CD4-positive, CD25-positive, alpha-beta regulatory T cell (primary cell): ENCODE measurements around the gene PRSS57. TPM values are rescaled to one million over a fixed set of nuclear protein-coding genes. Genes with fewer than 3 reads are reported as not detected.
"Not testable (repeated sequence)": the region's sequence is repeated elsewhere in the genome, so short reads cannot be mapped to it uniquely, and the experiment has no call there.

Experiments used
- ATAC-seq, 2 donors: fragments of 150-1000 bp; cut with Tn5 transposase; one replicate each; pipeline ENCODE4 v1.10.0; 2021; ENCODE audit warnings: low read depth in 2 of 2, moderate number of reproducible peaks in 2 of 2, moderate library complexity in 1 of 2
- DNase-seq, 3 donors: peaks; one replicate each; pipeline versions ENCODE4 v3.0.0 to v3.0.0-alpha.2; 2012 to 2022; ENCODE audit warnings: mixed read lengths in 1 of 3
- H3K27ac ChIP-seq: one replicate; pipeline ENCODE4 v1.7.0; 2013; ENCODE audit warnings: mild to moderate bottlenecking, low read length; ENCODE audit not compliant: insufficient read depth, poor library complexity, severe bottlenecking
- H3K27me3 ChIP-seq: one replicate; pipeline ENCODE4 v1.7.0; 2013; ENCODE audit warnings: low read length; ENCODE audit not compliant: control insufficient read depth, insufficient read depth
- H3K36me3 ChIP-seq: one replicate; pipeline ENCODE4 v1.7.0; 2013; ENCODE audit warnings: mild to moderate bottlenecking, low read length, moderate library complexity; ENCODE audit not compliant: control insufficient read depth, insufficient read depth
- H3K4me1 ChIP-seq: 2 replicates; pipeline ENCODE4 v1.7.0; 2013; ENCODE audit warnings: mild to moderate bottlenecking, low read length; ENCODE audit not compliant: insufficient read depth, control insufficient read depth, poor library complexity, severe bottlenecking
- H3K4me3 ChIP-seq: one replicate; pipeline ENCODE4 v1.7.0; 2013; ENCODE audit warnings: low read depth, mild to moderate bottlenecking, low read length, moderate library complexity
- H3K9me3 ChIP-seq, 2 experiments: 1 replicate in 1 of 2; 2 replicates in 1 of 2; pipeline ENCODE4 v1.7.0; 2013; ENCODE audit warnings: low read length in 2 of 2, mild to moderate bottlenecking in 1 of 2, moderate library complexity in 1 of 2; ENCODE audit not compliant: control insufficient read depth in 2 of 2
- H3K27ac Mint-ChIP-seq, 3 donors: one replicate each; pipeline ENCODE4 v1.8.0; 2020 to 2022; ENCODE audit warnings: mild to moderate bottlenecking in 3 of 3, mixed read lengths in 3 of 3, moderate library complexity in 2 of 3
- H3K27me3 Mint-ChIP-seq: one replicate; pipeline ENCODE4 v1.8.0; 2022; ENCODE audit warnings: mild to moderate bottlenecking, mixed read lengths
- H3K36me3 Mint-ChIP-seq: one replicate; pipeline ENCODE4 v1.8.0; 2020; ENCODE audit warnings: mixed read lengths
- H3K4me1 Mint-ChIP-seq, 4 donors: one replicate each; pipeline ENCODE4 v1.8.0; 2020 to 2022; ENCODE audit warnings: mixed read lengths in 4 of 4, mild to moderate bottlenecking in 1 of 4
- H3K4me3 Mint-ChIP-seq, 4 donors: one replicate each; pipeline ENCODE4 v1.8.0; 2020 to 2022; ENCODE audit warnings: mild to moderate bottlenecking in 4 of 4, mixed read lengths in 4 of 4, moderate library complexity in 3 of 4
- H3K9me3 Mint-ChIP-seq, 7 donors: one replicate each; pipeline ENCODE4 v1.8.0; 2020 to 2022; ENCODE audit warnings: mixed read lengths in 7 of 7, mild to moderate bottlenecking in 3 of 7, moderate library complexity in 2 of 7
- polyA plus RNA-seq, 4 donors: library from polyadenylated mRNA; unstranded; fragments of 300-500 nt; fragmentation: Illumina TruSeq; gene quantifications; one replicate each; pipeline ENCODE4 v1.2.3, GENCODE V29; 2021
- total RNA-seq: library from RNA; stranded (reverse); gene quantifications from one replicate; pipeline ENCODE4 v1.2.3, GENCODE V29; 2022

PRSS57 gene
- total and polyA plus RNA-seq, 5 donors from 2014 or later, result 3.3 TPM; not detected in 4

DNA sequence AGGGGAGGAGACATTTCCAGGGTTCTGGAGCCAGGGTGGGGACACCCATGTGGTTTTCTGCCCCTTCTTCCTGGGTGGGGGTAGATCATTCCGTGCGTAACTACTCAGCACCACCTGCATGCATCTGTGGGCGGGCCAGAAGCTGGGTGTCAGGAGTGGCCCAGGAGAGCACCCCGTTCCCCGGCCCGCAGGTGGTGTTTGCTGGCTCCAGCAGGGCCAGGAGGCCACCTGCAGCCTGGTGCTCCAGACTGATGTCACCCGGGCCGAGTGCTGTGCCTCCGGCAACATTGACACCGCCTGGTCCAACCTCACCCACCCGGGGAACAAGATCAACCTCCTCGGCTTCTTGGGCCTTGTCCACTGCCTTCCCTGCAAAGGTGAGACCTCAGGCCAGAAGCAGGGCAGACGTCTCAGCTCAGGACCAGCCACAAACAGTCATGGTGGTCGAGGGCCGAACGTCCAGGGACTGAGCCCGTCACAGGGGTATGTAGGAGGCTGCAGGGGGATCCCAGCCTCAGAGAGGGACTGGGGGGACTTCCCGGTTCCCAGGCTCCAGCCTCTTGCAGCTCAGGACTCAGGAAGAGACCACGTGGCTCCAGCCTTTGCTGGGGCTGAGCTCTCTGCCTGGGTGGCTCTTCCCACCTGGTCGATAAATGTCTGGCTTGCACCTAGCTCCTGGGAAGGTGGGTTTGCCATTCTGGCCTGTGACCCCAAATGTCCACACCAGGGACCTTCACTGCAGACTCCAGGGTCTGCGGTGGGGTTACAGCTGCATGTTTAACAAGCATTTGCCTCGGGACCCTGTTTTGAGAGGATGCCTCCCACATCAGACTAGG, 17.4 kb downstream of the PRSS57 start:
- H3K27ac Mint-ChIP-seq, result no peak overlapping the region
- H3K27ac ChIP-seq, result no peak overlapping the region
- peak overlapping the region; percentile 19 to 71 (median 39) for H3K4me3 Mint-ChIP-seq
- ATAC-seq, result no peak
- H3K36me3 ChIP-seq, result no peaks in the 10 kb centered on the region
- no peak for DNase-seq
- peaks cover 15% of the 10 kb centered on the region for H3K27me3 Mint-ChIP-seq
- H3K27me3 ChIP-seq, result no peaks in the 10 kb centered on the region
- peaks cover 14% of the 10 kb centered on the region for H3K4me1 ChIP-seq
- no peak overlapping the region for H3K4me3 ChIP-seq
- no peaks in the 10 kb centered on the region for H3K36me3 Mint-ChIP-seq
- no peaks in the 10 kb centered on the region for H3K9me3 ChIP-seq
- no peaks in the 10 kb centered on the region for H3K9me3 Mint-ChIP-seq
- H3K4me1 Mint-ChIP-seq, result peaks cover 0 to 14% (median 0%) of the 10 kb centered on the region in 4 donors

DNA sequence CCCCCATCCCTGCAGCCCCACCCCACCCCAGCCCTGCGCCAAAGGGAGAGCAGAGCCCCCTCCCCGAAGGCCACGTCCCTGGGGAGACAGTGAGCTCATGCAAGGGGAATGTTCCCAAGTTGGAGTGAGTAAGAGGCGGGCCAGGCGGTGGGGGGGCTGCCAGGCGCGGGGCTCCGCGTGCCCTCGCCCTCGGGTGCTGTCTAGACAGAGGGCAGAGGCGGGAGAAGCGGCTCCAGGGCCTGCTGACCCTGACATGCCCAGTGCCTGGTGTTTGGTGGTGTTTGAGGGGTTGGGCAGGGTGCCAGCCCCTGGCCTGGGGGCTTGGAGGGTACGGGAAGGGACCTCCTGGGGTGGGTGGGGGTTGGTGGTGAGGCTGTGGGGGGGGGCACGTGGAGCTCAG, 18.1 kb downstream of the PRSS57 start:
- H3K27me3 Mint-ChIP-seq, result peaks cover 18% of the 10 kb centered on the region

DNA sequence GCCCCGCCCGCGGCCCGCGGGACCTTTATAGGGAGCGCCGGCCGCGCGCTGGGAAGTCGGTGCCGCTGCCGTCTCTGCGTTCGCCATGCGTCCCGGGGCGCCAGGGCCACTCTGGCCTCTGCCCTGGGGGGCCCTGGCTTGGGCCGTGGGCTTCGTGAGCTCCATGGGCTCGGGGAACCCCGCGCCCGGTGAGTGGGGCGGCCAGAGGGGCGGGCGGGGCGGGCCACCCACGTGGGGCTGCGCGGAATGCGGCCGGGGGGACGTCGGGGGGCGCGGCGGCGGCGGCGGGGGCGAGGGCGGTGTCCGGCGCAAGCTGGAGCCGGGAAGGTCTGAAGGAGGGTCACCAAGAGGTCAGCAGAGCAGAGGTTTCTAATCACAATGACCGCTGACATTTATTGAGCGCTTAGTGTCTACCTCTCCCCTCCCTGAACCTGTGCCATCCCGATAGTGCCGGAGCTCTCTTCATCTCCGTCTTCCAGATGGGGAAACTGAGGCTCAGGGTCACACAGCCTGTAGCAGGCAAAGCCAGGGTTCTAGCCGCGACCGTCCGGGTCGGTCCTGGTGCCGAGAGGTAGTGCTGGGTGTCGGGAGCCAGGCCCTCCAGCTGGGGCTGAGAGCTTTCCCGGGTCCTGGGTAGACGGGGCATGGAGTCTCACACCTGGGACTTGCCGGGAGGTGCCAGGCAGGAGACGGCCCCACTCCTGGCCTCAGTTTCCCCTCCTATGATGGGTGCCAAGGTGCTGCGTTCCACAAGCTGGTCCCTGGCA, 18.7 kb downstream of the PRSS57 start, which contains the start of gene FSTL3:
TSS of gene FSTL3 (plus strand) at position 54 of the 767 bp plus-strand sequence. CDS start at position 86, 32 bp downstream.
- H3K36me3 ChIP-seq, result no peaks in the 10 kb centered on the region
- H3K27ac ChIP-seq, result no peak within 1 kb of the TSS
- no peaks in the 10 kb centered on the region for H3K9me3 Mint-ChIP-seq
- peaks cover 19% of the 10 kb centered on the region for H3K27me3 Mint-ChIP-seq
- H3K9me3 ChIP-seq, result no peaks in the 10 kb centered on the region
- peaks cover 0 to 14% (median 0%) of the 10 kb centered on the region in 4 donors for H3K4me1 Mint-ChIP-seq
- ATAC-seq, result no peak
- DNase-seq, result no peak
- H3K4me1 ChIP-seq, result peaks cover 14% of the 10 kb centered on the region
- peak within 1 kb of the TSS; percentile 48 to 62 (median 56) for H3K4me3 Mint-ChIP-seq
- no peak within 1 kb of the TSS for H3K27ac Mint-ChIP-seq
- H3K27me3 ChIP-seq, result no peaks in the 10 kb centered on the region
- H3K4me3 ChIP-seq, result no peak within 1 kb of the TSS
- no peaks in the 10 kb centered on the region for H3K36me3 Mint-ChIP-seq

More for the DNA sequence above, 18.1 kb downstream of the PRSS57 start:
- Mint-ChIP-seq H3K27ac (no peak overlapping the region), H3K4me3 (no peak overlapping the region), H3K4me1 (peaks cover 0 to 14% (median 0%) of the 10 kb centered on the region in 4 donors), H3K36me3 (no peaks in the 10 kb centered on the region), H3K9me3 (no peaks in the 10 kb centered on the region)
- DNase-seq (no peak), ATAC-seq (no peak)
- no peaks in the 10 kb centered on the region for H3K36me3 ChIP-seq
- no peak overlapping the region for H3K27ac ChIP-seq
- no peak overlapping the region for H3K4me3 ChIP-seq
- no peaks in the 10 kb centered on the region for H3K9me3 ChIP-seq
- H3K27me3 ChIP-seq, result no peaks in the 10 kb centered on the region
- H3K4me1 ChIP-seq, result peaks cover 14% of the 10 kb centered on the region

DNA sequence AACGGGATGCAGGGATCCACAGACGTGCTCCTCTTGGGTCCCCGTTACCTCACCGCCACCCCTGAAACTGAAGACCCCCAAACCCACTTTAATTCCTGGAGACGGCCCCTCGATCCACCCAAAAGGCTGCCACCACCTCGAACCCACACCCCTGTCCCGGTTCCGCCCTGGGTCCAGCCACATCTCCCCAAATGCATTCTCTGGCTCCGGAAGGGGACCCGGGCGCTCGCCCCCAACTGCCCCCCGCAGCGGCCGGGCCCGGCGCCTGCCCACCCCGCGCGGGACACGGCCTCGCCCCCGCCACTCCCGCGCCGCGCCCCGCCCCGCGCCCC, 19.3 kb downstream of the PRSS57 start:
- Histone ChIP-seq H3K4me3 (no peak overlapping the region), H3K27me3 (no peaks in the 10 kb centered on the region), H3K27ac (no peak overlapping the region), H3K36me3 (no peaks in the 10 kb centered on the region), H3K4me1 (peaks cover 9% of the 10 kb centered on the region), H3K9me3 (no peaks in the 10 kb centered on the region)
- Mint-ChIP-seq H3K9me3 (no peaks in the 10 kb centered on the region), H3K4me3 (no peak overlapping the region), H3K27me3 (peaks cover 19% of the 10 kb centered on the region), H3K4me1 (peaks cover 0 to 14% (median 0%) of the 10 kb centered on the region in 4 donors), H3K36me3 (no peaks in the 10 kb centered on the region), H3K27ac (no peak overlapping the region)
- DNase-seq (no peak), ATAC-seq (no peak)

DNA sequence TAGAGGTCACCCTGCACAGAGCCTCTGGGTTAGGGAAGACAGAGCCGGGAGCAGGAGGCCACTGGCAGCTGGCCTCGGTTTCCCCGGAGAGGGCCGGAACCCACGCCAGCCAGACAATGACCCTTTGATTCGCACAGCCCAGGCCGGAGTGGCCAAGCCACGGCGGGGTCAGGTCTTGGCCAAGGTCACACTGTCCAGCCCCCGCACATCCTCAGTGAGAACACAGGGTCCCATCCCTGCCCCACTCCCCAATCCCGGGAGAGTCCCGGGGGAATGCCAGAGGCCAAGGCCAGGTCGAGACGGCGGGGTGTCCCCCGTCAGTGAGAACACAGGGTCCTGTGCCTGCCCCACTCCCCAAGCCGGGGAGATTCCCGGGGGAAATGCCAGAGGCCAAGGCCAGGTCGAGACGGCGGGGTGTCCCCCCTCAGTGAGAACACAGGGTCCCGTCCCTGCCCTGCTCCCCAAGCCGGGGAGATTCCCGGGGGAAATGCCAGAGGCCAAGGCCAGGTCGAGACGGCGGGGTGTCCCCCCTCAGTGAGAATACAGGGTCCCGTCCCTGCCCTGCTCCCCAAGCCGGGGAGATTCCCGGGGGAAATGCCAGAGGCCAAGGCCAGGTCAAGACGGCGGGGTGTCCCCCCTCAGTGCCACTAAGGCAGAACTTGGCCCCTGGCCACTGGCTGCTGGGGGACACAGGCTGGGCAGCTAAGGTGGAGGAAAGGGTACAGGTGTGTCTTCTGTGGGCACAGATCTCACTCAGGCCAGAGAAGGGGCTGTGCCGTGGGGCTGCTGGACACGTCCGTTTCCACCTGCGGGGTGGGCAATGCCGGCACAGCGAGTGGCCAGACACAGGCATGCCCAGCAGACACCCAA, 20.7 kb downstream of the PRSS57 start:
- peak overlapping the region in 2 of 4 donors; percentile 8 to 62 for H3K4me3 Mint-ChIP-seq
- ATAC-seq (no peak), DNase-seq (no peak)
- no peaks in the 10 kb centered on the region for H3K9me3 Mint-ChIP-seq
- no peak overlapping the region for H3K4me3 ChIP-seq
- no peaks in the 10 kb centered on the region for H3K27me3 ChIP-seq
- no peaks in the 10 kb centered on the region for H3K36me3 Mint-ChIP-seq
- no peak overlapping the region for H3K27ac ChIP-seq
- H3K9me3 ChIP-seq, result no peaks in the 10 kb centered on the region
- H3K4me1 ChIP-seq, result peaks cover 6% of the 10 kb centered on the region
- H3K36me3 ChIP-seq, result no peaks in the 10 kb centered on the region
- H3K27ac Mint-ChIP-seq, result no peak overlapping the region
- peaks cover 0 to 10% (median 0%) of the 10 kb centered on the region in 4 donors for H3K4me1 Mint-ChIP-seq
- H3K27me3 Mint-ChIP-seq, result peaks cover 19% of the 10 kb centered on the region

DNA sequence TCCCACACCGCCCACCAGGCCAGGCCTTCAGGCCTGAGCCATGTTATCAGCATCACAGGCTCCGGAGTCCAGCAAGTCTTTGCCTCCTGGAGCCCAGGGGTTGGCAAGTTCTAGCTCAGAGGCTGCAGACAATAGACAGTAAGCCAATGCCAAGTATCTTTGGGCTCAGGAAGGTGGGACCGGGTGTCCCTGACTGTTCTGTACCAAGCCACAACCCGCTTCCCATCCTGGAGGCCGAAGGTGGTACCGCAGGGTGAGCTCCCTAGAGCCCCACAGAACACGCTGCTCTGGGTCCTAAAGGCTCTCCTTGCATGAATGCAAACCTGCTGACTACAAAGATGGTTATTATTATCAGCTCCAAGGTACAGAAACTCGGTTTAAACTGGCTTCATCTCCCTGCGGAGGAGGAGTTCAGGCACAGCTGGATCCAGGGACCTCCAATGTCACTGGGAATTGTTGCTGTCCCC, 24.6 kb downstream of the PRSS57 start:
- H3K4me3 ChIP-seq, result no peak overlapping the region
- H3K36me3 ChIP-seq, result no peaks in the 10 kb centered on the region
- H3K27me3 Mint-ChIP-seq, result peaks cover 24% of the 10 kb centered on the region
- no peak overlapping the region for H3K27ac ChIP-seq
- ATAC-seq (no peak), DNase-seq (no peak)
- H3K36me3 Mint-ChIP-seq, result no peaks in the 10 kb centered on the region
- peaks cover 0 to 3% (median 0%) of the 10 kb centered on the region in 7 donors for H3K9me3 Mint-ChIP-seq
- H3K27me3 ChIP-seq, result no peaks in the 10 kb centered on the region
- no peaks in the 10 kb centered on the region for H3K9me3 ChIP-seq
- no peaks in the 10 kb centered on the region for H3K4me1 ChIP-seq
- no peak overlapping the region for H3K27ac Mint-ChIP-seq
- H3K4me1 Mint-ChIP-seq, result peaks cover 0 to 4% (median 0%) of the 10 kb centered on the region in 4 donors
- no peak overlapping the region for H3K4me3 Mint-ChIP-seq

DNA sequence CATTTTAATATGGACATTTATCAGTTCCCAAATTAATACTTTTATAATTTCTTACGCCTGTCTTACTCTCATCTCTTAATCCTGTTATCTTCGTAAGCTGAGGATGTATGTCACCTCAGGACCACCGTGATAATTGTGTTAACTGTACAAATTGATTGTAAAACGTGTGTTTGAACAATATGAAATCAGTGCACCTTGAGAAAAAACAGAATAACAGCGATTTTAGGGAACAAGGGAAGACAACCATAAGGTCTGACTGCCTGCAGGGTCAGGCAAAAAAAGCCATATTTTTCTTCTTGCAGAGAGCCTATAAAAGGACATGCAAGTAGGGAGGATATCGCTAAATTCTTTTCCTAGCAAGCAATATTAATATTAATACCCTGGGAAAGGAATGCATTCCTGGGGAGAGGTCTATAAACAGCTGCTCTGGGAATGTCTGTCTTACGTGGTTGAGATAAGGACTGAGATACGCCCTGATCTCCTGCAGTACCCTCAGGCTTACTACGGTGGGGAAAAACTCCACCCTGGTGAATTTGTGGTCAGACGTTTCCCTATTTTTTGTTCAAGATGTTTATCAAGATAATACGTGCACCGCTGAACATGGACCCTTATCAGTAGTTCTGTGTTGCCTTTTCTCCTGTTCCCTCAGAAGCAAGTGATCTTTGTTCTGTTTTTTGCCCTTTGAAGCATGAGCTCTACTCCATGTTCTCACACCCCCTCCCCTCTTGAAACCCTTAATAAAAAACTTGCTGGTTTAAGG, 26.4 kb downstream of the PRSS57 start:
- H3K36me3 ChIP-seq, H3K36me3 Mint-ChIP-seq, H3K4me3 ChIP-seq, DNase-seq, H3K4me3 Mint-ChIP-seq, H3K27ac ChIP-seq, ATAC-seq, H3K27ac Mint-ChIP-seq, H3K27me3 ChIP-seq, H3K4me1 ChIP-seq, H3K9me3 ChIP-seq, H3K9me3 Mint-ChIP-seq: not testable (repeated sequence)
- Mint-ChIP-seq H3K27me3 (peaks cover 24% of the 10 kb centered on the region), H3K4me1 (peaks cover 0 to 11% (median 6%) of the 10 kb centered on the region in 4 donors)
